Peyer's patch (tissue), 4 donors: Measurements from ENCODE around the gene PXDN. TPM values are rescaled to one million over a fixed set of nuclear protein-coding genes. Genes with fewer than 3 reads are reported as not detected.
"Not testable (repeated sequence)": the region's sequence is repeated elsewhere in the genome, so short reads cannot be mapped to it uniquely, and the experiment has no call there.

ENCODE experiments used
- DNase-seq, 3 donors: peaks; one replicate each; pipeline ENCODE4 v3.0.0-alpha.2; 2017 to 2019
- H3K27ac ChIP-seq, 4 donors: fragments of 200-600 bp; sonication (generic); one replicate each; pipeline ENCODE4 v1.5.1; 2016 to 2019
- H3K27me3 ChIP-seq, 2 donors: fragments of 200-600 bp; sonication (generic); one replicate each; pipeline ENCODE4 v1.5.1; 2019
- H3K36me3 ChIP-seq, 3 donors: fragments of 200-600 bp; sonication (generic); one replicate each; pipeline ENCODE4 v1.5.1; 2016 to 2019
- H3K4me1 ChIP-seq, 4 donors: fragments of 200-600 bp; sonication (generic); one replicate each; pipeline ENCODE4 v1.5.1; 2016 to 2019
- H3K4me3 ChIP-seq, 4 donors: fragments of 200-600 bp; sonication (generic); 1 replicate in 3 of 4; 2 replicates in 1 of 4; pipeline ENCODE4 v1.5.1; 2016 to 2019; ENCODE audit warnings: mild to moderate bottlenecking in 1 of 4
- H3K9me3 ChIP-seq, 4 donors: fragments of 200-600 bp; sonication (generic); one replicate each; pipeline ENCODE4 v1.5.1; 2016 to 2019; ENCODE audit warnings: mild to moderate bottlenecking in 1 of 4
- CTCF ChIP-seq, 6 experiments: fragments of 450-650 bp in 4 of 6; fragments of 200-600 bp in 2 of 6; sonication (generic) in 1 of 6; IDR thresholded peaks; one replicate each; pipeline ENCODE4 v1.5.1; 2017 to 2019; ENCODE audit warnings: antibody characterized with exemption in 6 of 6, mild to moderate bottlenecking in 3 of 6, moderate library complexity in 1 of 6
- POLR2A ChIP-seq, 2 donors: fragments of 450-650 bp; IDR thresholded peaks; one replicate each; pipeline ENCODE4 v1.5.1; 2017; ENCODE audit warnings: antibody characterized with exemption in 2 of 2, mild to moderate bottlenecking in 2 of 2, moderate library complexity in 2 of 2
- total RNA-seq, 4 donors: library from RNA; depleted of rRNA; stranded (reverse); fragments of >200 nt; gene quantifications; one replicate each; pipeline ENCODE4 v1.1.0, GENCODE V29; 2016

The PXDN gene
- total RNA-seq, 4 donors from 2014 or later = 7.5 to 148 (median 21.0) TPM

- TF ChIP-seq CTCF (IDR thresholded peaks at IDR 0.05) (no peak), POLR2A (IDR thresholded peaks at IDR 0.05) (no peak)
- no peaks in the 10 kb centered on the region for H3K4me1 ChIP-seq
- H3K27ac ChIP-seq = no peak overlapping the region
- H3K27me3 ChIP-seq = no peaks in the 10 kb centered on the region
- no peak for DNase-seq
- no peak overlapping the region for H3K4me3 ChIP-seq
- H3K9me3 ChIP-seq = no peaks in the 10 kb centered on the region
- peaks cover 0 to 6% (median 0%) of the 10 kb centered on the region in 3 donors for H3K36me3 ChIP-seq
Observed at GRCh38 chr2:1681017-1681318, 63.3 kb downstream of the PXDN start.

- H3K9me3 ChIP-seq = no peaks in the 10 kb centered on the region
- H3K27ac ChIP-seq = no peak overlapping the region
- no peaks in the 10 kb centered on the region for H3K4me1 ChIP-seq
- TF ChIP-seq POLR2A (IDR thresholded peaks at IDR 0.05) (no peak), CTCF (IDR thresholded peaks at IDR 0.05) (no peak)
- DNase-seq = no peak
- H3K36me3 ChIP-seq = peaks cover 0 to 6% (median 0%) of the 10 kb centered on the region in 3 donors
- H3K27me3 ChIP-seq = no peaks in the 10 kb centered on the region
- no peak overlapping the region for H3K4me3 ChIP-seq
Observed at GRCh38 chr2:1680222-1681016, 63.9 kb downstream of the PXDN start.

GRCh38 chr2:1679488-1680039 is 64.8 kb downstream of the PXDN start:
- H3K27me3 ChIP-seq, H3K4me1 ChIP-seq, H3K27ac ChIP-seq, DNase-seq, H3K9me3 ChIP-seq, H3K36me3 ChIP-seq, H3K4me3 ChIP-seq: not testable (repeated sequence)

- H3K27me3 ChIP-seq, H3K4me3 ChIP-seq, H3K9me3 ChIP-seq, H3K36me3 ChIP-seq, H3K27ac ChIP-seq, DNase-seq, H3K4me1 ChIP-seq: not testable (repeated sequence)
Observed at GRCh38 chr2:1679065-1679464, 65.2 kb downstream of the PXDN start.

- no peak for DNase-seq
- Histone ChIP-seq H3K4me1 (no peaks in the 10 kb centered on the region), H3K4me3 (no peak overlapping the region), H3K27ac (no peak overlapping the region), H3K9me3 (no peaks in the 10 kb centered on the region), H3K27me3 (no peaks in the 10 kb centered on the region), H3K36me3 (peaks cover 0 to 11% (median 0%) of the 10 kb centered on the region in 3 donors)
- TF ChIP-seq CTCF (IDR thresholded peaks at IDR 0.05) (no peak), POLR2A (IDR thresholded peaks at IDR 0.05) (no peak)
Observed at GRCh38 chr2:1678609-1679008, 65.7 kb downstream of the PXDN start.

GRCh38 chr2:1677821-1678165 is 66.5 kb downstream of the PXDN start:
- H3K4me1 ChIP-seq = no peaks in the 10 kb centered on the region
- peaks cover 0 to 14% (median 0%) of the 10 kb centered on the region in 3 donors for H3K36me3 ChIP-seq
- no peak for DNase-seq
- H3K27ac ChIP-seq = no peak overlapping the region
- no peaks in the 10 kb centered on the region for H3K27me3 ChIP-seq
- no peak overlapping the region for H3K4me3 ChIP-seq
- no peaks in the 10 kb centered on the region for H3K9me3 ChIP-seq
- TF ChIP-seq POLR2A (IDR thresholded peaks at IDR 0.05) = no peak
- TF ChIP-seq CTCF (IDR thresholded peaks at IDR 0.05) = no peak
